HG02588 (cell line): ENCODE measurements around the gene MTERF1.

ENCODE experiments used
- ATAC-seq: cut with Tn5 transposase; IDR thresholded peaks from one replicate; pipeline ENCODE4 v1.9.1; 2021; ENCODE audit warnings: mild to moderate bottlenecking, moderate library complexity; ENCODE audit not compliant: unreplicated experiment

Gene MTERF1

DNA sequence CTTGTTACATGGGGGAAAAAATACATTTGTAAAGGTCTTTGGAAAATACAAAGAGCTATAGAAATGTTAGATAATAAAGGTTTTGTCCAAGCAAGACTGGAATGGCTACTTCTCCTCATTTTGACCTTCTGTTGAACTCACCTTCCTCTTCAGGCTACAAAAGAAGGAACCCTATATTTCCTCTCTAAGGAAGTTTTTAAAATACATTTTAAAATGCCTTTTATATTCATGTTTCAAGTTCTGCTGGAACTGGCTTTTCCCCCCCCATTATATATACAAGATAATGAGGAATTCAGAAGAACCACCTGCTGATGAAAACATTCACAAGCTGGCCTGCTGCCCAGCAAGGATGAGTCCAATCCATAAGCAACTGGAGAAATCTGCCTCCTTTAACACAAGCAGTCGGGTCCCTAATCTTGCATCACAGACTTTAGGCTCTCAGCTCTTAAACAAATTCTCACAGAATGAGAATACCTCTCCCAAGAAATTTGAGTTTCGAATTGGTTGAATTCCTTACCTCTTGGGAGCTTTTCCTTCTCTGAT is 44.6 kb downstream of the MTERF1 start:
- no peak for ATAC-seq

DNA sequence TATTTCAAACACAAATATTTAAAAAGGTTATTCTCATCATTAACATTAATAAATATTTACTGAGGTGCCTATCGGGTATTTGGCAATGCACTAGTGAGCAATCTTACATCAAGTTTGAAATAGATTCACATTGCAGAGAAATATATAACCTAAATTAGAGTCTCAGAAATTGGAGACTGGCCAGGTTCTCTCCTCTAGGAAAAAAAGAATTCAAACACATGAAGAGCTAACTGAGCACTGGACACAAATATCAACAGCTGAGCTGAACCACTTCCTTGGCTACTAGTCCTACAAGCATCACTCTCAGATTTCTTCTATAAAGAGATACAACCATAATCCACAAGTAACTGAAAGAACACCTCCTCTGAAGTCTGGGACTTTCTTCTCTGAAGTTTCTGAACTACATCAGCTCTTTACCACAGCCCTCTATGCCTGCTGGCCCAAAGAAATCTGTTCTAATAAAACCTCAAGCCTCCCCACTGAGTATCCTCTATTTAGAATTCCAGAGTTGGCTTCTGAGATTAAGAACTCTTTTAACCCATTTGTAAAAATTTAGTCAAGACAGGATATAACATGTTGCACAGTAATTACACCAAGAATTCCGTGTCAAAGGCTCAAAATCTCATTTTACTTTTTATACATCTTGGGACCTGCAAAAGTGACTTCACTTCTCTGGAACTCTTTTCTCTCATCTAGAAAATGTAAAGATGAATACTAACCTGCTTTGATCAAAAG is 45.2 kb downstream of the MTERF1 start:
- no peak for ATAC-seq

- ATAC-seq, result no peak
Observed at GRCh38 chr7:91832493-91833045, 47.9 kb downstream of the MTERF1 start.

- ATAC-seq, result no peak
Observed at GRCh38 chr7:91827169-91827568, 53.3 kb downstream of the MTERF1 start.

DNA sequence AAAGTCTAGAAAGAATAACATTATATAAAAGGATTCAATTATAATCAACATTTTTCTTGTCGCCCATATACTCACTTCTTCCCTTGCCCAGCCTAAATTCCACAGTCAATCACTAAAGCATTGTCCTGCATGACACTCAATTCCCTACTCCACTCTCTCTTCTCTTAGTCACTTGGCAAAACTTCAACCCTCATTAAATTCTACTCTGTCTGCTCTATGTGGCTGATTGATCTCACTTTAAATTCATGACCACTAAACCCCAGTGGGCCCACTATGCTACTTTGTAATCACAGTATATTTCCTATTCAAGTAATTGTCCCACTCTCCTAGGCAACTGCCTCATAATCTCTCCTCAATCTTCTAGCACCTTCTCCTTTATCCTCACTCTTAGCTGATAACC is 54.1 kb downstream of the MTERF1 start:
- no peak for ATAC-seq

DNA sequence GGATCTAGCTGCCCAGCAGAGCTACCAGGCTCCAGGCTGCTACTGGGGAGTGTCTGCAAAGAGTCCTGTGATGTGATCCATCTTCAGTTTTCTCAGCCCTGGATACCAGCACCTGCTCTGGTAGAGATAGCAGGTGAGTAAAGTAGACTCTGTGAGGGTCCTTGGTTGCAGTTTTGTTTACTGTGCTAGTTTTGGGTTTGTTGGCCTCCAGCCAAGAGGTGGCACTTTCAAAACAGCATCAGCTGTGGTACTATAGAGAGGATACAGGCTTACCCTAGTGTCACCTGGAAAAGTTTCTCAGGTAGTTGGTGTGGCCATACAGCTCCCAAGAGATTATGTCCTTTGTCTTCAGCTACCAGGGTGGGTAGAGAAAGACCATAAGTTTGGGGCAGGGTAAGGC is 56.3 kb downstream of the MTERF1 start:
- ATAC-seq, result no peak
